Kidney tubule cell (primary cell): Measurements from ENCODE around the gene PRG3.
"Not testable (repeated sequence)": the region's sequence is repeated elsewhere in the genome, so short reads cannot be mapped to it uniquely, and the experiment has no call there.

ENCODE experiments used
- DNase-seq: peaks from one replicate; pipeline ENCODE4 v3.0.0-alpha.2; 2018; ENCODE audit warnings: low spot score

Gene PRG3

GRCh38 chr11:57387289-57388030 is 6.5 kb upstream of the PRG3 start:
- DNase-seq: no peak

GRCh38 chr11:57386178-57386940 is 5.4 kb upstream of the PRG3 start:
- DNase-seq: no peak

GRCh38 chr11:57379732-57380131 is 1.2 kb downstream of the PRG3 start:
- peak; percentile 41 for DNase-seq

GRCh38 chr11:57378186-57378585 is 2.8 kb downstream of the PRG3 start:
- DNase-seq: peak; percentile 57

GRCh38 chr11:57377107-57377506 is 3.8 kb downstream of the PRG3 start:
- DNase-seq: no peak

- DNase-seq: no peak
These were observed 4.6 kb downstream of the PRG3 start for GRCh38 chr11:57376095-57377090.

GRCh38 chr11:57375490-57375889 is 5.5 kb downstream of the PRG3 start:
- no peak for DNase-seq

- no peak for DNase-seq
These were observed 6.0 kb downstream of the PRG3 start for GRCh38 chr11:57374966-57375365.

GRCh38 chr11:57373146-57373545 is 7.8 kb downstream of the PRG3 start:
- DNase-seq: no peak

- no peak for DNase-seq
These were observed 10.0 kb downstream of the PRG3 start for GRCh38 chr11:57370941-57371340.

GRCh38 chr11:57370251-57370650 is 10.7 kb downstream of the PRG3 start:
- peak; percentile 9 for DNase-seq

GRCh38 chr11:57368845-57369232 is 12.1 kb downstream of the PRG3 start:
- no peak for DNase-seq

- DNase-seq: peak; percentile 64
These were observed 12.7 kb downstream of the PRG3 start for GRCh38 chr11:57368106-57368844.

- no peak for DNase-seq
These were observed 15.9 kb downstream of the PRG3 start for GRCh38 chr11:57364851-57365660.

- no peak for DNase-seq
These were observed 17.5 kb downstream of the PRG3 start for GRCh38 chr11:57363131-57364080.

- DNase-seq: no peak
These were observed 19.0 kb downstream of the PRG3 start for GRCh38 chr11:57361926-57362325.

- DNase-seq: not testable (repeated sequence)
These were observed 19.5 kb downstream of the PRG3 start for GRCh38 chr11:57361420-57361819.

GRCh38 chr11:57360991-57361390 is 20.0 kb downstream of the PRG3 start:
- no peak for DNase-seq

- DNase-seq: no peak
These were observed 20.9 kb downstream of the PRG3 start for GRCh38 chr11:57359896-57360690.
